SK-N-SH (cell line): ENCODE data around the gene RMI1. TPM values are rescaled to one million over a fixed set of nuclear protein-coding genes. Genes with fewer than 3 reads are reported as not detected.

Source experiments
- CTCF ChIA-PET: fragments of 300-600, 350-600 bp; formaldehyde crosslinking; extraction: SDS; loops from one replicate; lab custom pipeline; 2021; lab: Yijun Ruan, JAX
- POLR2A ChIA-PET: fragments of 350-600 bp; sonication (Branson Sonifier 250); formaldehyde crosslinking; extraction: SDS; loops from one replicate; lab custom pipeline; 2020; ENCODE audit warnings: antibody characterized with exemption, inconsistent platforms; lab: Yijun Ruan, JAX
- DNase-seq: peaks from one replicate; pipeline ENCODE4 v3.0.0; 2012
- H2AFZ ChIP-seq: fragments of 200-600 bp; sonication (generic); 2 replicates; pipeline ENCODE4 v1.8.1; 2016; ENCODE audit warnings: antibody characterized with exemption, mild to moderate bottlenecking, low read depth
- H3F3A ChIP-seq: fragments of 200-600 bp; sonication (generic); replicated peaks from 2 replicates; pipeline ENCODE3; 2016; ENCODE audit warnings: antibody characterized with exemption, mild to moderate bottlenecking; ENCODE audit not compliant: insufficient read depth
- H3K27ac ChIP-seq, 2 experiments: fragments of 200-500 bp in 1 of 2; fragments of 200-600 bp in 1 of 2; sonication (Bioruptor generic) in 1 of 2; sonication (generic), shearing (Covaris generic) in 1 of 2; 2 replicates each; pipeline versions ENCODE4 v1.5.1 to v1.6.1; 2014 to 2016; ENCODE audit warnings: low read depth in 2 of 2, inconsistent platforms in 1 of 2, low read length in 1 of 2, mild to moderate bottlenecking in 1 of 2, mixed read lengths in 1 of 2
- H3K27me3 ChIP-seq: fragments of 200-600 bp; sonication (generic), shearing (Covaris generic); 2 replicates; pipeline ENCODE4 v1.6.1; 2016; ENCODE audit warnings: mixed run types; ENCODE audit not compliant: insufficient read depth
- H3K36me3 ChIP-seq, 2 experiments: fragments of 200-500 bp in 1 of 2; fragments of 200-600 bp in 1 of 2; sonication (Bioruptor generic) in 1 of 2; sonication (generic) in 1 of 2; replicated peaks in 1 of 2; 2 replicates each; pipeline versions ENCODE3 to v1.5.1; 2014 to 2016; ENCODE audit warnings: low read length in 1 of 2, mild to moderate bottlenecking in 1 of 2; ENCODE audit not compliant: insufficient read depth in 2 of 2, control insufficient read depth in 1 of 2
- H3K4me1 ChIP-seq, 2 experiments: fragments of 200-500 bp in 1 of 2; fragments of 200-600 bp in 1 of 2; sonication (Bioruptor generic) in 1 of 2; sonication (generic), shearing (Covaris generic) in 1 of 2; 2 replicates each; pipeline versions ENCODE4 v1.5.1 to v1.6.1; 2014 to 2016; ENCODE audit warnings: low read depth in 1 of 2, low read length in 1 of 2, mixed run types in 1 of 2; ENCODE audit not compliant: insufficient read depth in 2 of 2, control insufficient read depth in 1 of 2
- H3K4me2 ChIP-seq: fragments of 200-600 bp; sonication (generic), shearing (Covaris generic); 2 replicates; pipeline ENCODE4 v1.6.1; 2017; ENCODE audit warnings: mixed run types
- H3K4me3 ChIP-seq, 2 experiments: fragments of 200-500 bp in 1 of 2; fragments of 200-600 bp in 1 of 2; sonication (Bioruptor generic) in 1 of 2; sonication (generic), shearing (Covaris generic) in 1 of 2; 2 replicates each; pipeline versions ENCODE4 v1.5.1 to v1.8.1; 2014 to 2016; ENCODE audit warnings: low read depth in 2 of 2, inconsistent platforms in 1 of 2, low read length in 1 of 2, mild to moderate bottlenecking in 1 of 2, mixed read lengths in 1 of 2, moderate library complexity in 1 of 2
- H3K79me2 ChIP-seq: fragments of 200-600 bp; sonication (generic); 2 replicates; pipeline ENCODE4 v1.8.1; 2017; ENCODE audit warnings: mild to moderate bottlenecking; ENCODE audit not compliant: insufficient read depth
- H3K9ac ChIP-seq: fragments of 200-600 bp; sonication (generic); 2 replicates; pipeline ENCODE4 v1.6.1; 2017; ENCODE audit warnings: mixed run types
- H3K9me2 ChIP-seq: fragments of 200-600 bp; sonication (generic); 2 replicates; pipeline ENCODE4 v1.6.1; 2017; ENCODE audit warnings: mixed run types
- H3K9me3 ChIP-seq: fragments of 200-600 bp; sonication (generic); 2 replicates; pipeline ENCODE4 v1.6.1; 2017; ENCODE audit warnings: mixed run types, mild to moderate bottlenecking, moderate library complexity
- H4K20me1 ChIP-seq: fragments of 200-600 bp; sonication (generic); 2 replicates; pipeline ENCODE4 v1.6.1; 2017; ENCODE audit warnings: mild to moderate bottlenecking, mixed run types; ENCODE audit not compliant: insufficient read depth
- EP300 ChIP-seq, 2 experiments: IDR thresholded peaks; 2 replicates each; pipeline versions ENCODE4 v1.4.0 to v1.6.1; 2012; ENCODE audit warnings: borderline replicate concordance in 1 of 2, low read depth in 1 of 2, low read length in 1 of 2
- EZH2phosphoT487 ChIP-seq: fragments of 200-600 bp; sonication (generic); IDR thresholded peaks from 2 replicates; pipeline ENCODE4 v1.6.1; 2017; ENCODE audit warnings: low read depth, mixed run types, mild to moderate bottlenecking, antibody characterized with exemption, moderate library complexity, borderline replicate concordance
- JUND ChIP-seq: IDR thresholded peaks from 2 replicates; pipeline ENCODE4 v1.4.0; 2012
- MXI1 ChIP-seq: IDR thresholded peaks from 2 replicates; pipeline ENCODE4 v1.6.1; 2012; ENCODE audit warnings: mild to moderate bottlenecking, low read depth, low read length, improper control_type of control experiment
- NFIC ChIP-seq: IDR thresholded peaks from 2 replicates; pipeline ENCODE4 v1.4.0; 2012; ENCODE audit warnings: borderline replicate concordance
- NRF1 ChIP-seq: IDR thresholded peaks from 2 replicates; pipeline ENCODE4 v1.6.1; 2012; ENCODE audit warnings: low read depth, mild to moderate bottlenecking, low read length
- RAD21 ChIP-seq: IDR thresholded peaks from 2 replicates; pipeline ENCODE4 v1.6.1; 2012; ENCODE audit warnings: mild to moderate bottlenecking, low read length
- RCOR1 ChIP-seq: fragments of 150-350 bp; IDR thresholded peaks from 2 replicates; pipeline ENCODE4 v1.6.1; 2017; ENCODE audit warnings: antibody characterized with exemption, low read length
- TAF1 ChIP-seq: IDR thresholded peaks from 2 replicates; pipeline ENCODE4 v1.6.1; 2012; ENCODE audit warnings: low read depth, mild to moderate bottlenecking, low read length, moderate library complexity, borderline replicate concordance
- TCF12 ChIP-seq: IDR thresholded peaks from 2 replicates; pipeline ENCODE4 v1.4.0; 2012
- YY1 ChIP-seq: IDR thresholded peaks from 2 replicates; pipeline ENCODE4 v1.4.0; 2012; ENCODE audit warnings: low read depth, mild to moderate bottlenecking
- WGBS: methylation state at CpG from one replicate; pipeline ENCODE4 v1.1.6; 2017; ENCODE audit warnings: low lambda C conversion rate; 5-methylcytosine and 5-hydroxymethylcytosine counted together
- polyA plus RNA-seq, 3 experiments: library from polyadenylated mRNA; depleted of rRNA; stranded (reverse); fragments of >200 nt; gene quantifications; 2 replicates each; pipeline ENCODE4 v1.2.3, GENCODE V29; 2012
- TF ChIP-seq, protein P1 (sequence below): fragments of 200-600 bp; sonication (generic); IDR thresholded peaks from 2 replicates; pipeline ENCODE4 v1.6.1; 2017; ENCODE audit warnings: antibody characterized with exemption, mild to moderate bottlenecking, moderate library complexity
- TF ChIP-seq, protein P2 (sequence below): fragments of 150-350 bp; IDR thresholded peaks from 2 replicates; pipeline ENCODE4 v1.6.1; 2016; ENCODE audit warnings: mild to moderate bottlenecking, low read depth, low read length
- TF ChIP-seq, protein P3 (sequence below): IDR thresholded peaks from 2 replicates; pipeline ENCODE4; 2012

RMI1 gene
- polyA plus RNA-seq, 1 of the 3 experiments (the other 2 are of a cell fraction) = 1.0 TPM

DNA sequence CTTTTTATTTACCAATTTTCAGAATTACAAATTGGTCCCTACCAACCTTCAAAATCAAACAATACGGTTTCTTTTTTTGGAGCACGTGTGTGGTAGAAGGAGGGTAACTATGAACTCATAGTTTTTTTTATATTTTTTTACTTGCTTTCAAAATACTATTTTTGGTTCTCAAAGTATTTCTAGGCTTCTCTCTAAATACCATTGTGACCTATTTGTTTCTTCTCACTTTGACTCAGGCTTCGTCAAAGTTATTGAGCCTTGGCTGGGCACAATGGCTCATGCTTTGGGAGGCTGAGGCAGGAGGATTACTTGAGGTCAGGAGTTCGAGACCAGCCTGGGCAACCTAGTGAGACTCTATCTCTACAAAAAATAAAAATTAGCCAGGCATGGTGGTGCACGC, 47.8 kb upstream of the RMI1 start (continued):
- TF ChIP-seq, protein P1, sequence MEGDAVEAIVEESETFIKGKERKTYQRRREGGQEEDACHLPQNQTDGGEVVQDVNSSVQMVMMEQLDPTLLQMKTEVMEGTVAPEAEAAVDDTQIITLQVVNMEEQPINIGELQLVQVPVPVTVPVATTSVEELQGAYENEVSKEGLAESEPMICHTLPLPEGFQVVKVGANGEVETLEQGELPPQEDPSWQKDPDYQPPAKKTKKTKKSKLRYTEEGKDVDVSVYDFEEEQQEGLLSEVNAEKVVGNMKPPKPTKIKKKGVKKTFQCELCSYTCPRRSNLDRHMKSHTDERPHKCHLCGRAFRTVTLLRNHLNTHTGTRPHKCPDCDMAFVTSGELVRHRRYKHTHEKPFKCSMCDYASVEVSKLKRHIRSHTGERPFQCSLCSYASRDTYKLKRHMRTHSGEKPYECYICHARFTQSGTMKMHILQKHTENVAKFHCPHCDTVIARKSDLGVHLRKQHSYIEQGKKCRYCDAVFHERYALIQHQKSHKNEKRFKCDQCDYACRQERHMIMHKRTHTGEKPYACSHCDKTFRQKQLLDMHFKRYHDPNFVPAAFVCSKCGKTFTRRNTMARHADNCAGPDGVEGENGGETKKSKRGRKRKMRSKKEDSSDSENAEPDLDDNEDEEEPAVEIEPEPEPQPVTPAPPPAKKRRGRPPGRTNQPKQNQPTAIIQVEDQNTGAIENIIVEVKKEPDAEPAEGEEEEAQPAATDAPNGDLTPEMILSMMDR = no peak
- TF ChIP-seq, protein P2, sequence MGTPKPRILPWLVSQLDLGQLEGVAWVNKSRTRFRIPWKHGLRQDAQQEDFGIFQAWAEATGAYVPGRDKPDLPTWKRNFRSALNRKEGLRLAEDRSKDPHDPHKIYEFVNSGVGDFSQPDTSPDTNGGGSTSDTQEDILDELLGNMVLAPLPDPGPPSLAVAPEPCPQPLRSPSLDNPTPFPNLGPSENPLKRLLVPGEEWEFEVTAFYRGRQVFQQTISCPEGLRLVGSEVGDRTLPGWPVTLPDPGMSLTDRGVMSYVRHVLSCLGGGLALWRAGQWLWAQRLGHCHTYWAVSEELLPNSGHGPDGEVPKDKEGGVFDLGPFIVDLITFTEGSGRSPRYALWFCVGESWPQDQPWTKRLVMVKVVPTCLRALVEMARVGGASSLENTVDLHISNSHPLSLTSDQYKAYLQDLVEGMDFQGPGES = no peak
- no peak for TF ChIP-seq NRF1

DNA sequence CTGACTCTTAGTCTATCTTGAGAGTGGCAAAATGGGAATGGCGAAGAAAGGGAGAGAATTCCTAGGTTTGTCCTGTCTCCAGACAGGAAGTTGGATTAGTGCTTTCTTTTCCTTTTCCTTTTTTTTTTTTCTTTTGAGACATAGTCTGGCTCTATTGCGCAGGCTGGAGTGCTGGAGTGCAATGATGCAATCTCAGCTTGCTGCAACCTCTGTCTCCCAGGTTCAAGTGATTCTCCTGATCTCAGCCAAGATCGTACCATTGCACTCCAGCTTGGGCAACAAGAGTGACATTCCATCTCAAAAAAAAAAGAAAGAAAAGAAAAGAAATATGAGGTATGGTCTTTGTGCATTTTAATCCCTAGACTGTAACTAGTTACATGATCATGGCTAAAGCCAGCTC, 46.8 kb upstream of the RMI1 start:
- ChIA-PET CTCF (interaction anchor here (1.3 to 6.3 kb wide), 3 partner anchors 8 to 327 kb away, joined by 4 to 69 read pairs (median 11); partner anchors contain the start of gene KIF27), POLR2A (no interaction called here)
- peaks cover 0 to 5% of the 10 kb centered on the region in 2 experiments for H3K36me3 ChIP-seq
- TF ChIP-seq, protein P1 = no peak
- TF ChIP-seq YY1 (no peak), NFIC (no peak), RAD21 (no peak), RCOR1 (no peak), MXI1 (no peak), EP300 (IDR thresholded peaks at IDR 0.05; ENCODE audit: borderline replicate concordance in 1 of 2, low read depth in 1 of 2, low read length in 1 of 2) (no peak), TCF12 (no peak), JUND (no peak), TAF1 (no peak), EZH2phosphoT487 (no peak), NRF1 (no peak)
- TF ChIP-seq, protein P3, sequence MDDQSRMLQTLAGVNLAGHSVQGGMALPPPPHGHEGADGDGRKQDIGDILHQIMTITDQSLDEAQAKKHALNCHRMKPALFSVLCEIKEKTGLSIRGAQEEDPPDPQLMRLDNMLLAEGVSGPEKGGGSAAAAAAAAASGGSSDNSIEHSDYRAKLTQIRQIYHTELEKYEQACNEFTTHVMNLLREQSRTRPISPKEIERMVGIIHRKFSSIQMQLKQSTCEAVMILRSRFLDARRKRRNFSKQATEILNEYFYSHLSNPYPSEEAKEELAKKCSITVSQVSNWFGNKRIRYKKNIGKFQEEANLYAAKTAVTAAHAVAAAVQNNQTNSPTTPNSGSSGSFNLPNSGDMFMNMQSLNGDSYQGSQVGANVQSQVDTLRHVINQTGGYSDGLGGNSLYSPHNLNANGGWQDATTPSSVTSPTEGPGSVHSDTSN = no peak
- H4K20me1 ChIP-seq = no peaks in the 10 kb centered on the region
- no peak overlapping the region for H3K4me2 ChIP-seq
- H3K79me2 ChIP-seq = no peaks in the 10 kb centered on the region
- DNase-seq = no peak
- H3F3A ChIP-seq = peaks cover 13% of the 10 kb centered on the region
- WGBS = 91% methylated on average over 3 of the region's 3 CpGs
- H2AFZ ChIP-seq = no peak overlapping the region; the same call in 1 of the 2 replicates
- no peaks in the 10 kb centered on the region for H3K9me2 ChIP-seq
- H3K27ac ChIP-seq = no peak overlapping the region
- H3K4me1 ChIP-seq = peaks cover 2 to 32% of the 10 kb centered on the region in 2 experiments; a peak in 2 of 4 replicates
- H3K9ac ChIP-seq = no peak overlapping the region
- no peaks in the 10 kb centered on the region for H3K9me3 ChIP-seq
- H3K27me3 ChIP-seq = no peaks in the 10 kb centered on the region
- H3K4me3 ChIP-seq = no peak overlapping the region
